ENCODE results near the gene CAMK2B. TPM values are rescaled to one million over a fixed set of nuclear protein-coding genes. Genes with fewer than 3 reads are reported as not detected.

CAMK2B gene
- polyA plus RNA-seq, 2 donors, result 0.33 to 1.2 TPM

GRCh38 chr7:44289341-44290251 is 35.8 kb downstream of the CAMK2B start:
- no peaks in the 10 kb centered on the region for H3K27me3 ChIP-seq (ENCODE audit: control insufficient read depth in 1 of 2, insufficient read depth in 2 of 2, low read length in 2 of 2)
- 88 to 91% methylated on average over 24 of the region's 24 CpGs for WGBS, 2 donors

GRCh38 chr7:44288811-44289340 is 36.5 kb downstream of the CAMK2B start:
- Histone ChIP-seq H3K27ac (ENCODE audit: low read depth in 2 of 2, low read length in 1 of 2) (no peak overlapping the region), H3K27me3 (ENCODE audit: control insufficient read depth in 1 of 2, insufficient read depth in 2 of 2, low read length in 2 of 2) (no peaks in the 10 kb centered on the region), H3K4me1 (ENCODE audit: control insufficient read depth in 2 of 2, insufficient read depth in 2 of 2, low read length in 1 of 2) (no peaks in the 10 kb centered on the region), H3K4me3 (ENCODE audit: low read depth in 1 of 2, low read length in 2 of 2) (no peak overlapping the region), H3K9me3 (ENCODE audit: control insufficient read depth in 2 of 2, insufficient read depth in 1 of 2, low read depth in 1 of 2, low read length in 1 of 2) (no peaks in the 10 kb centered on the region), H3K36me3 (ENCODE audit: control insufficient read depth in 2 of 2, insufficient read depth in 2 of 2, low read length in 1 of 2) (no peaks in the 10 kb centered on the region)
- 87% methylated on average over 20 of the region's 20 CpGs for WGBS, 2 donors

More at GRCh38 chr7:44289341-44290251, 35.8 kb downstream of the CAMK2B start:
- Histone ChIP-seq H3K4me1 (ENCODE audit: control insufficient read depth in 2 of 2, insufficient read depth in 2 of 2, low read length in 1 of 2) (no peaks in the 10 kb centered on the region), H3K27ac (ENCODE audit: low read depth in 2 of 2, low read length in 1 of 2) (no peak overlapping the region), H3K36me3 (ENCODE audit: control insufficient read depth in 2 of 2, insufficient read depth in 2 of 2, low read length in 1 of 2) (no peaks in the 10 kb centered on the region), H3K9me3 (ENCODE audit: control insufficient read depth in 2 of 2, insufficient read depth in 1 of 2, low read depth in 1 of 2, low read length in 1 of 2) (peaks cover 0 to 3% of the 10 kb centered on the region in 2 donors), H3K4me3 (ENCODE audit: low read depth in 1 of 2, low read length in 2 of 2) (no peak overlapping the region)

GRCh38 chr7:44288381-44288685 is 37.1 kb downstream of the CAMK2B start:
- no peaks in the 10 kb centered on the region for H3K4me1 ChIP-seq (ENCODE audit: control insufficient read depth in 2 of 2, insufficient read depth in 2 of 2, low read length in 1 of 2)
- H3K27me3 ChIP-seq (ENCODE audit: control insufficient read depth in 1 of 2, insufficient read depth in 2 of 2, low read length in 2 of 2), result no peaks in the 10 kb centered on the region
- no peak overlapping the region for H3K27ac ChIP-seq (ENCODE audit: low read depth in 2 of 2, low read length in 1 of 2)
- H3K36me3 ChIP-seq (ENCODE audit: control insufficient read depth in 2 of 2, insufficient read depth in 2 of 2, low read length in 1 of 2), result no peaks in the 10 kb centered on the region
- no peak overlapping the region for H3K4me3 ChIP-seq (ENCODE audit: low read depth in 1 of 2, low read length in 2 of 2)
- WGBS, 2 donors, result 92% methylated on average over 9 of the region's 9 CpGs
- H3K9me3 ChIP-seq (ENCODE audit: control insufficient read depth in 2 of 2, insufficient read depth in 1 of 2, low read depth in 1 of 2, low read length in 1 of 2), result no peaks in the 10 kb centered on the region

- H3K9me3 ChIP-seq (ENCODE audit: control insufficient read depth in 2 of 2, insufficient read depth in 1 of 2, low read depth in 1 of 2, low read length in 1 of 2), result no peaks in the 10 kb centered on the region
- no peak overlapping the region for H3K27ac ChIP-seq (ENCODE audit: low read depth in 2 of 2, low read length in 1 of 2)
- H3K27me3 ChIP-seq (ENCODE audit: control insufficient read depth in 1 of 2, insufficient read depth in 2 of 2, low read length in 2 of 2), result no peaks in the 10 kb centered on the region
- H3K4me3 ChIP-seq (ENCODE audit: low read depth in 1 of 2, low read length in 2 of 2), result no peak overlapping the region
- 86 to 87% methylated on average over 17 of the region's 17 CpGs for WGBS, 2 donors
- H3K36me3 ChIP-seq (ENCODE audit: control insufficient read depth in 2 of 2, insufficient read depth in 2 of 2, low read length in 1 of 2), result no peaks in the 10 kb centered on the region
- H3K4me1 ChIP-seq (ENCODE audit: control insufficient read depth in 2 of 2, insufficient read depth in 2 of 2, low read length in 1 of 2), result no peaks in the 10 kb centered on the region
Observed at GRCh38 chr7:44287488-44288380, 37.7 kb downstream of the CAMK2B start.

- H3K4me1 ChIP-seq (ENCODE audit: control insufficient read depth in 2 of 2, insufficient read depth in 2 of 2, low read length in 1 of 2), result peaks cover 0 to 3% of the 10 kb centered on the region in 2 donors
- no peaks in the 10 kb centered on the region for H3K27me3 ChIP-seq (ENCODE audit: control insufficient read depth in 1 of 2, insufficient read depth in 2 of 2, low read length in 2 of 2)
- WGBS, 2 donors, result 84 to 88% methylated on average over 20 of the region's 20 CpGs
- H3K27ac ChIP-seq (ENCODE audit: low read depth in 2 of 2, low read length in 1 of 2), result no peak overlapping the region
- no peak overlapping the region for H3K4me3 ChIP-seq (ENCODE audit: low read depth in 1 of 2, low read length in 2 of 2)
- no peaks in the 10 kb centered on the region for H3K9me3 ChIP-seq (ENCODE audit: control insufficient read depth in 2 of 2, insufficient read depth in 1 of 2, low read depth in 1 of 2, low read length in 1 of 2)
- H3K36me3 ChIP-seq (ENCODE audit: control insufficient read depth in 2 of 2, insufficient read depth in 2 of 2, low read length in 1 of 2), result no peaks in the 10 kb centered on the region
Observed at GRCh38 chr7:44286618-44287487, 38.5 kb downstream of the CAMK2B start.

- H3K4me3 ChIP-seq (ENCODE audit: low read depth in 1 of 2, low read length in 2 of 2), result no peak overlapping the region
- H3K4me1 ChIP-seq (ENCODE audit: control insufficient read depth in 2 of 2, insufficient read depth in 2 of 2, low read length in 1 of 2), result peaks cover 0 to 4% of the 10 kb centered on the region in 2 donors
- WGBS, 2 donors, result 88 to 94% methylated on average over 17 of the region's 17 CpGs
- H3K9me3 ChIP-seq (ENCODE audit: control insufficient read depth in 2 of 2, insufficient read depth in 1 of 2, low read depth in 1 of 2, low read length in 1 of 2), result no peaks in the 10 kb centered on the region
- H3K27me3 ChIP-seq (ENCODE audit: control insufficient read depth in 1 of 2, insufficient read depth in 2 of 2, low read length in 2 of 2), result no peaks in the 10 kb centered on the region
- H3K36me3 ChIP-seq (ENCODE audit: control insufficient read depth in 2 of 2, insufficient read depth in 2 of 2, low read length in 1 of 2), result no peaks in the 10 kb centered on the region
- no peak overlapping the region for H3K27ac ChIP-seq (ENCODE audit: low read depth in 2 of 2, low read length in 1 of 2)
Observed at GRCh38 chr7:44286182-44286617, 39.2 kb downstream of the CAMK2B start.

- no peaks in the 10 kb centered on the region for H3K27me3 ChIP-seq (ENCODE audit: control insufficient read depth in 1 of 2, insufficient read depth in 2 of 2, low read length in 2 of 2)
- no peaks in the 10 kb centered on the region for H3K36me3 ChIP-seq (ENCODE audit: control insufficient read depth in 2 of 2, insufficient read depth in 2 of 2, low read length in 1 of 2)
- H3K4me1 ChIP-seq (ENCODE audit: control insufficient read depth in 2 of 2, insufficient read depth in 2 of 2, low read length in 1 of 2), result peaks cover 0 to 4% of the 10 kb centered on the region in 2 donors
- H3K9me3 ChIP-seq (ENCODE audit: control insufficient read depth in 2 of 2, insufficient read depth in 1 of 2, low read depth in 1 of 2, low read length in 1 of 2), result no peaks in the 10 kb centered on the region
- 89 to 92% methylated on average over 24 of the region's 24 CpGs for WGBS, 2 donors
- no peak overlapping the region for H3K4me3 ChIP-seq (ENCODE audit: low read depth in 1 of 2, low read length in 2 of 2)
- H3K27ac ChIP-seq (ENCODE audit: low read depth in 2 of 2, low read length in 1 of 2), result no peak overlapping the region
Observed at GRCh38 chr7:44285561-44285960, 39.8 kb downstream of the CAMK2B start.

- Histone ChIP-seq H3K27ac (ENCODE audit: low read depth in 2 of 2, low read length in 1 of 2) (no peak overlapping the region), H3K36me3 (ENCODE audit: control insufficient read depth in 2 of 2, insufficient read depth in 2 of 2, low read length in 1 of 2) (no peaks in the 10 kb centered on the region), H3K4me3 (ENCODE audit: low read depth in 1 of 2, low read length in 2 of 2) (no peak overlapping the region), H3K27me3 (ENCODE audit: control insufficient read depth in 1 of 2, insufficient read depth in 2 of 2, low read length in 2 of 2) (no peaks in the 10 kb centered on the region), H3K4me1 (ENCODE audit: control insufficient read depth in 2 of 2, insufficient read depth in 2 of 2, low read length in 1 of 2) (peaks cover 0 to 4% of the 10 kb centered on the region in 2 donors), H3K9me3 (ENCODE audit: control insufficient read depth in 2 of 2, insufficient read depth in 1 of 2, low read depth in 1 of 2, low read length in 1 of 2) (no peaks in the 10 kb centered on the region)
- WGBS, 2 donors, result 86 to 87% methylated on average over 16 of the region's 16 CpGs
Observed at GRCh38 chr7:44284881-44285541, 40.4 kb downstream of the CAMK2B start.
